ENCODE data around the gene SAXO2. TPM values are rescaled to one million over a fixed set of nuclear protein-coding genes. Genes with fewer than 3 reads are reported as not detected.
"Not testable (repeated sequence)": the region's sequence is repeated elsewhere in the genome, so short reads cannot be mapped to it uniquely, and the experiment has no call there.

The SAXO2 gene
- total and polyA plus RNA-seq, 10 of the 15 experiments (the other 5 are each of a cell fraction or from before 2014, with no cell fraction given), result 0.06 to 2.3 (median 1.4) TPM

- DNase-seq (ENCODE audit: low read depth, low spot score); POLR2A ChIA-PET; H3K79me2 ChIP-seq (ENCODE audit: control insufficient read depth, insufficient read depth, low read length); FAIRE-seq; H4K20me1 ChIP-seq (ENCODE audit: control insufficient read depth, insufficient read depth); H3K9ac ChIP-seq (ENCODE audit: control insufficient read depth, insufficient read depth, low read length); H3K27ac ChIP-seq (ENCODE audit: control insufficient read depth, insufficient read depth); RAD21 ChIA-PET (ENCODE audit: unreplicated experiment); ATAC-seq; H2AFZ ChIP-seq (ENCODE audit: control insufficient read depth, low read depth, low read length); intact Hi-C loops (cut with micrococcal nuclease; ENCODE audit: unreplicated experiment); H3K4me3 ChIP-seq; H3K36me3 ChIP-seq (ENCODE audit: control insufficient read depth in 2 of 2, insufficient read depth in 2 of 2, low read length in 1 of 2); H3K4me1 ChIP-seq (ENCODE audit: control insufficient read depth, insufficient read depth, low read length); BruUV-seq (replicated peaks); in situ Hi-C loops (cut with MboI); H3K9me3 ChIP-seq (replicated peaks; ENCODE audit: control insufficient read depth, insufficient read depth, low read length); H3K27me3 ChIP-seq (replicated peaks in 1 of 2; ENCODE audit: control insufficient read depth in 2 of 2, insufficient read depth in 2 of 2, low read length in 1 of 2); SMC1A ChIA-PET (ENCODE audit: uncharacterized antibody, unreplicated experiment); H3K4me2 ChIP-seq (ENCODE audit: control insufficient read depth, insufficient read depth): not testable (repeated sequence)
- WGBS (ENCODE audit: insufficient coverage, insufficient replicate concordance, low lambda C conversion rate, missing lambda C conversion rate), result 35% methylated on average over 6 of the region's 6 CpGs
- CTCF ChIA-PET, result interaction anchor here (0.6 kb wide), 1 partner anchor 33 kb away, joined by 3 read pairs; no protein-coding TSS in a partner anchor
Measured at GRCh38 chr15:82300326-82300725, 37.7 kb downstream of the SAXO2 start.

- Histone ChIP-seq H3K36me3 (ENCODE audit: control insufficient read depth in 2 of 2, insufficient read depth in 2 of 2, low read length in 1 of 2) (no peaks in the 10 kb centered on the region), H3K4me3 (no peak overlapping the region), H3K4me1 (ENCODE audit: control insufficient read depth, insufficient read depth, low read length) (no peaks in the 10 kb centered on the region), H3K27me3 (replicated peaks in 1 of 2; ENCODE audit: control insufficient read depth in 2 of 2, insufficient read depth in 2 of 2, low read length in 1 of 2) (0 out of 4 replicates have a peak, but pooled peaks cover 0 to 3% of the 10 kb centered on the region in 2 experiments), H2AFZ (ENCODE audit: control insufficient read depth, low read depth, low read length) (no peak overlapping the region), H3K9me3 (replicated peaks; ENCODE audit: control insufficient read depth, insufficient read depth, low read length) (no peaks in the 10 kb centered on the region), H3K9ac (ENCODE audit: control insufficient read depth, insufficient read depth, low read length) (no peak overlapping the region), H3K4me2 (ENCODE audit: control insufficient read depth, insufficient read depth) (no peak overlapping the region), H4K20me1 (ENCODE audit: control insufficient read depth, insufficient read depth) (no peaks in the 10 kb centered on the region), H3K27ac (ENCODE audit: control insufficient read depth, insufficient read depth) (no peak overlapping the region), H3K79me2 (ENCODE audit: control insufficient read depth, insufficient read depth, low read length) (no peaks in the 10 kb centered on the region)
- intact Hi-C loops (cut with micrococcal nuclease; ENCODE audit: unreplicated experiment) (no loop called here), in situ Hi-C loops (cut with MboI) (no loop called here)
- ChIA-PET CTCF (interaction anchor here (0.6 kb wide), 1 partner anchor 34 kb away, joined by 3 read pairs; no protein-coding TSS in a partner anchor), RAD21 (ENCODE audit: unreplicated experiment) (no interaction called here), POLR2A (no interaction called here), SMC1A (ENCODE audit: uncharacterized antibody, unreplicated experiment) (no interaction called here)
- FAIRE-seq, result no peak
- DNase-seq (ENCODE audit: low read depth, low spot score), result no peak
- 37% methylated on average over 7 of the region's 7 CpGs for WGBS (ENCODE audit: insufficient coverage, insufficient replicate concordance, low lambda C conversion rate, missing lambda C conversion rate)
- TF ChIP-seq ZBTB33 (IDR thresholded peaks at IDR 0.05), result no peak
- TF ChIP-seq TAF1 (IDR thresholded peaks at IDR 0.05; ENCODE audit: borderline replicate concordance, low read depth, low read length), result no peak
- no peak for TF ChIP-seq PAX5 (IDR thresholded peaks at IDR 0.05; ENCODE audit: borderline replicate concordance, low read depth, low read length)
- no peak for TF ChIP-seq CBFB (IDR thresholded peaks at IDR 0.05; ENCODE audit: low read depth)
- TF ChIP-seq ZNF687 (IDR thresholded peaks at IDR 0.05), result no peak
- ATAC-seq, result no peak
- BruUV-seq (replicated peaks), result no TSS peak
Measured at GRCh38 chr15:82300883-82301282, 38.3 kb downstream of the SAXO2 start.
